BE2C (cell line): ENCODE measurements around the gene CXCL12.

Experiments used
- DNase-seq: peaks from one replicate; pipeline ENCODE4 v3.0.0-alpha.2; 2020
- H3K27me3 ChIP-seq: fragments of 250-450 bp; sonication (Bioruptor Pico); 2 replicates; pipeline ENCODE4 v1.5.1; 2020; ENCODE audit warnings: mild to moderate bottlenecking
- H3K36me3 ChIP-seq: fragments of 250-450 bp; sonication (Bioruptor Pico); 2 replicates; pipeline ENCODE4 v1.5.1; 2020; ENCODE audit warnings: mild to moderate bottlenecking
- H3K4me1 ChIP-seq: fragments of 250-450 bp; sonication (Bioruptor Pico); 2 replicates; pipeline ENCODE4 v1.5.1; 2020
- H3K4me3 ChIP-seq: 2 replicates; pipeline ENCODE4 v1.5.1; 2011; ENCODE audit warnings: low read depth, low read length
- H3K9me3 ChIP-seq: fragments of 250-450 bp; sonication (Bioruptor Pico); 2 replicates; pipeline ENCODE4 v1.5.1; 2020
- TF ChIP-seq, protein P1 (sequence below): IDR thresholded peaks from 2 replicates; pipeline ENCODE4 v1.5.1; 2012; ENCODE audit warnings: mild to moderate bottlenecking, low read depth, low read length

The CXCL12 gene

DNA sequence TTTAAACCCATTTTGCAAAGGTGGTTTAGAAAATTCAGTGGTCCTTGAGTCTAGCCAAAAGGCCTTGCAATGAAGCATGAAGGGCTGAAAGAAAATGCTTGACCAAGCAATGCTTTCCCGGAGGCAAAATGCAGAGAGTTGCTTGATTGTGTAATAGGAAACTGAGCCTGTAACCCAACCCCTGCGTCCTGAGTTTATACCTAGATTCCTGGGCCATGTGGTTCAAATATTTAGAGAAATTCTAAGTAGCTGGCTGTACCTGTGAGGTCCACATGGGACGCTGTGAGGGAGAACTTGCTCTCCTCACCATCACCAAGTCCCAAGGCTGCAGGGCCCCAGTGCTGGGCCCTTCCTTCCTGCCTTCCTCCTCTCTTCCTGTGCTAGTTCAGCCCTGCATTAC is 45.7 kb downstream of the CXCL12 start:
- H3K27me3 ChIP-seq: no peaks in the 10 kb centered on the region
- TF ChIP-seq, protein P1, sequence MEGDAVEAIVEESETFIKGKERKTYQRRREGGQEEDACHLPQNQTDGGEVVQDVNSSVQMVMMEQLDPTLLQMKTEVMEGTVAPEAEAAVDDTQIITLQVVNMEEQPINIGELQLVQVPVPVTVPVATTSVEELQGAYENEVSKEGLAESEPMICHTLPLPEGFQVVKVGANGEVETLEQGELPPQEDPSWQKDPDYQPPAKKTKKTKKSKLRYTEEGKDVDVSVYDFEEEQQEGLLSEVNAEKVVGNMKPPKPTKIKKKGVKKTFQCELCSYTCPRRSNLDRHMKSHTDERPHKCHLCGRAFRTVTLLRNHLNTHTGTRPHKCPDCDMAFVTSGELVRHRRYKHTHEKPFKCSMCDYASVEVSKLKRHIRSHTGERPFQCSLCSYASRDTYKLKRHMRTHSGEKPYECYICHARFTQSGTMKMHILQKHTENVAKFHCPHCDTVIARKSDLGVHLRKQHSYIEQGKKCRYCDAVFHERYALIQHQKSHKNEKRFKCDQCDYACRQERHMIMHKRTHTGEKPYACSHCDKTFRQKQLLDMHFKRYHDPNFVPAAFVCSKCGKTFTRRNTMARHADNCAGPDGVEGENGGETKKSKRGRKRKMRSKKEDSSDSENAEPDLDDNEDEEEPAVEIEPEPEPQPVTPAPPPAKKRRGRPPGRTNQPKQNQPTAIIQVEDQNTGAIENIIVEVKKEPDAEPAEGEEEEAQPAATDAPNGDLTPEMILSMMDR: no peak
- H3K4me3 ChIP-seq: no peak overlapping the region
- no peaks in the 10 kb centered on the region for H3K36me3 ChIP-seq
- no peaks in the 10 kb centered on the region for H3K9me3 ChIP-seq
- H3K4me1 ChIP-seq: no peaks in the 10 kb centered on the region
- no peak for DNase-seq

DNA sequence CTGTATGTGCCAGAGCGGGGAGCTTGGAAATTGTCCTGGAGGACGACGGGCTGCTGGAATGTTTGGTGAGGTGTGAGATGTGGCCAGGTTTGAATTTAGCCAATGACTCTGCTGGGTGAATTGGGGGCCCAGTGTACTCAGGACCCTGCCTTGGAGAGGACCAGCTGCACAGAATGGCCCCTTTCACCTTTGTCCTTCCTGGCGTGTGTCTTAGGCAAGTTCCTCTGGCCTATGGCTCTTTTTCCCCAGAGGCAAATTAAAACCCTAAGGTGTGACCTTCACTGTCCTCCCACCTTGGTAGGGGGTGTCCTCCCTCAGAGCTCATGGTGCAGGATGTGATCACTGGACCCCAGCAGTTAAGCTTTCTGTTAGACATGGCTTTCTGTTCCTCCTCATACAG is 47.8 kb downstream of the CXCL12 start:
- TF ChIP-seq, protein P1: no peak
- no peak for DNase-seq
- Histone ChIP-seq H3K27me3 (no peaks in the 10 kb centered on the region), H3K36me3 (no peaks in the 10 kb centered on the region), H3K9me3 (no peaks in the 10 kb centered on the region), H3K4me1 (no peaks in the 10 kb centered on the region), H3K4me3 (no peak overlapping the region)

DNA sequence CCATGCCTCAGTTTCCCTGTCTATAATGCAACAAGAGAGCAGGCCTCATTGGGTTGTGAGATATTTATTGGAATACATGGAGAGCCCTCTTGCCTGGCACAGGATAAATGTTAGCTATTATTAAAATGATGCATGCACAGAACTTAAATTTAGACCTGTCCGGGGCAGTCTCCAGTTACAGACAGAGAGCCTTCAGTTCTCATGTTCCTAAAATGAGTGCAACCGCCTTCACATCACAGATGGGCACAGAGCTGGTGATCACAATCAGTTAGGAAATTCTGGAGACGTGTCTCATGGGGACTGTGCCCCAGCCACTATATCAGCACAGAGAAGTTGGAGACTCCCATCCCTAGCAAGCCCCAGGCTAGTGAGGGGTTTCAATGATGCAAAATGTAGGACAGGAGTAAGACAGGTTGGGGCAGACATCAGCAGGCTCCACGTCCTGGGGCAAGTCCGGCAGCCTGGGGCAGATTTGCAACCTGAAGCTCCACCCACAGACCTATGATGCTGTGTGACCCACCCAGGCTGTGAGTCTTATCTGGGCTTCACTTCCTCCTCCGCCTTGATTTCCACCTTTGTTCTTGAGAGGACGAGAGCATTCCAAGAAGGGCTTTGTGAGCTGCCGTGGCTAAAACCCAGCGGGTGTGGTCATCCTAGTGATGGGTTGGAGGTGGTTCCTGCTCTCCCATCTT is 49.4 kb downstream of the CXCL12 start:
- TF ChIP-seq, protein P1: no peak
- H3K27me3 ChIP-seq: no peaks in the 10 kb centered on the region
- H3K36me3 ChIP-seq: no peaks in the 10 kb centered on the region
- H3K4me1 ChIP-seq: no peaks in the 10 kb centered on the region
- no peak for DNase-seq
- no peak overlapping the region for H3K4me3 ChIP-seq
- H3K9me3 ChIP-seq: no peaks in the 10 kb centered on the region

DNA sequence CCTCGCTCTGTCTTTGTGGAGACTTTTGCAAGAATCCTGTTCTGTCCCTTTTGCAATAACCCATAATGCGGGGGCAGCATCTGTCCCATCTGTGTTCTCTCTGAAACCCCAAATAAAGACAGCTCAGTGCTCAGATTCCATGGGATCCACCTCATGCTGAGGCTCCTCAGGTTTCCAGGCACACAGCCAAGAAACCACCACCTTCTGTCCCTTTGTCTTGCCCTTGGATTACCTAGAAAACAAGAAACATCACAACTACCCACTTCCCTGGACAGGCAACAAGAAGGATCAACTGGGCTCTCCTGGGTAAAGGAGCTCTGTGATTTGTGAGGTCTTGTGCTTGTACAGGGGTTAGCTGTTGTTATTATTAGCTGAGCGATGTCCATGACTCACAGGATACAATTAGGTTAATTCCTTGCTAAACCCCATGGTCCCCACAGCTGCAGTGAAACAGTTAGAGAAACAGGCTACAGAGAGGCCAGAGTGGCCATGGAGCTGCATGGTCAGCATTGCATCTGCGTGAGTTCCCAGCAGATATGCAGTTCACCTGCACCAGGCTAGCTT is 50.2 kb downstream of the CXCL12 start:
- peak; percentile 21 for DNase-seq
- H3K27me3 ChIP-seq: no peaks in the 10 kb centered on the region
- TF ChIP-seq, protein P1: no peak
- no peaks in the 10 kb centered on the region for H3K9me3 ChIP-seq
- no peaks in the 10 kb centered on the region for H3K36me3 ChIP-seq
- no peaks in the 10 kb centered on the region for H3K4me1 ChIP-seq
- H3K4me3 ChIP-seq: no peak overlapping the region

DNA sequence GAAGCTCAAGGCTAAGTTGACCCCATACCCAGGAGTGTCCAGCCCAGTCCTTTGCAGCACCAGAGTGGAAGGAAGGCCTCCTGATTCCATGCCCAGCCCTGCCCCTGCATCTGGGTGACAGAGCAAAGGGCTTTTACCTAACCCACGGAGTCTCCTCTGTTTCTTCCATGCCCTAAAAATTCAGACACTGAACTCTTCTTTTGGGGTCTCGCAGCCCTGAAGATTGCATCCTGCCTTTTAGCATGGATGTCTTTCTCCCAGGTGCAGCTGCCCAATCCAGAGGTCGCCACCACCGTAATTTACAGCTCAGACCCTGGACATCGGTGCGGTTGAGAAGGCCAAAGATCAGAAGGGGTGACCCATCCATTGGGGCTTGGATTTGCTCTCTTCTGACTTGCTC is 50.8 kb downstream of the CXCL12 start:
- H3K4me1 ChIP-seq: no peaks in the 10 kb centered on the region
- TF ChIP-seq, protein P1: no peak
- no peaks in the 10 kb centered on the region for H3K36me3 ChIP-seq
- no peaks in the 10 kb centered on the region for H3K27me3 ChIP-seq
- no peak overlapping the region for H3K4me3 ChIP-seq
- DNase-seq: no peak
- H3K9me3 ChIP-seq: no peaks in the 10 kb centered on the region

DNA sequence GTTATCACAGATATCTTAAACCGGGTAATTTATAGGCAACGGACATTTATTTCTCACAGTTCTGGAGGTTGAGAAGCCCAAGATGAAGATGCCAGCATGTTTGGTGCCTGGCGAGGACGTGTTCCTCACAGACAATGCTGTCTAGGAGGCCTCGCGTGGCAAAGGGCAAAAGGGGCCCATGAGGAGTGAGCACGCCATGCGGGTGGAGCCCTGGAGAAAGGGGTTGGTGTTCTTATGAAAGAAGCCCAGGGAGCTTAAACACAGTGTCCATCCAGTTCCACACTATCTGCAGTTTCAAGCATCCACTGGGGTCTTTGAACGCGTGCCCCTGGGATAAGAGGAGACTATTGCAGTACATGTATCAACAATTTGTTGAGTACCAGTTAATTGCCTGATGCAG is 51.4 kb downstream of the CXCL12 start:
- Histone ChIP-seq H3K4me3 (no peak overlapping the region), H3K27me3 (no peaks in the 10 kb centered on the region), H3K36me3 (no peaks in the 10 kb centered on the region), H3K9me3 (no peaks in the 10 kb centered on the region), H3K4me1 (no peaks in the 10 kb centered on the region)
- TF ChIP-seq, protein P1: no peak
- DNase-seq: no peak
